PFSK-1 (cell line): ENCODE measurements around the gene TRIM31.

Source experiments
- FOXP2 ChIP-seq: optimal IDR thresholded peaks from 2 replicates; pipeline ENCODE3; 2011; ENCODE audit warnings: borderline replicate concordance, control low read depth, inconsistent platforms; ENCODE audit not compliant: insufficient read depth; ENCODE audit errors: extremely low read length, extremely low read depth
- POLR2AphosphoS5 ChIP-seq: IDR thresholded peaks from 2 replicates; pipeline ENCODE4 v1.6.1; 2012; ENCODE audit warnings: low read depth, mild to moderate bottlenecking, control low read depth, low read length, moderate library complexity
- REST ChIP-seq, 2 experiments: IDR thresholded peaks; 2 replicates each; pipeline versions ENCODE4 v1.6.1 to v1.8.0; 2011 to 2012; ENCODE audit warnings: low read depth in 2 of 2, low read length in 2 of 2, control low read depth in 1 of 2, inconsistent platforms in 1 of 2, mild to moderate bottlenecking in 1 of 2, moderate library complexity in 1 of 2; ENCODE audit not compliant: insufficient read depth in 1 of 2
- SIN3A ChIP-seq: IDR thresholded peaks from 2 replicates; pipeline ENCODE4 v1.6.1; 2012; ENCODE audit warnings: mild to moderate bottlenecking, low read length, moderate library complexity, borderline replicate concordance; ENCODE audit not compliant: insufficient read depth
- TAF1 ChIP-seq: IDR thresholded peaks from 2 replicates; pipeline ENCODE4 v1.6.1; 2012; ENCODE audit warnings: low read length, control low read depth, borderline replicate concordance; ENCODE audit not compliant: insufficient read depth

The TRIM31 gene

GRCh38 chr6:30151580-30151979 lies 38.7 kb upstream of the TRIM31 start:
- TF ChIP-seq FOXP2 (no peak), REST (IDR thresholded peaks at IDR 0.05; ENCODE audit: insufficient read depth in 1 of 2, low read depth in 2 of 2, low read length in 2 of 2) (peak in 1 of 2 experiments; percentile 54; a peak in 1 of 4 replicates)

GRCh38 chr6:30150671-30151395 lies 37.9 kb upstream of the TRIM31 start:
- TF ChIP-seq POLR2AphosphoS5, result no peak
- TF ChIP-seq SIN3A, result no peak
- TF ChIP-seq FOXP2, result no peak
- TF ChIP-seq TAF1, result no peak
- TF ChIP-seq REST (IDR thresholded peaks at IDR 0.05; ENCODE audit: insufficient read depth in 1 of 2, low read depth in 2 of 2, low read length in 2 of 2), result no peak

GRCh38 chr6:30149858-30150550 lies 37.1 kb upstream of the TRIM31 start:
- no peak for TF ChIP-seq TAF1
- TF ChIP-seq SIN3A, result no peak
- TF ChIP-seq POLR2AphosphoS5, result no peak
- TF ChIP-seq REST (IDR thresholded peaks at IDR 0.05; ENCODE audit: insufficient read depth in 1 of 2, low read depth in 2 of 2, low read length in 2 of 2), result no peak
- TF ChIP-seq FOXP2, result no peak

GRCh38 chr6:30149234-30149633 lies 36.3 kb upstream of the TRIM31 start:
- TF ChIP-seq REST (IDR thresholded peaks at IDR 0.05; ENCODE audit: insufficient read depth in 1 of 2, low read depth in 2 of 2, low read length in 2 of 2), result no peak
- no peak for TF ChIP-seq POLR2AphosphoS5
- no peak for TF ChIP-seq SIN3A
- TF ChIP-seq FOXP2, result no peak

- TF ChIP-seq REST (IDR thresholded peaks at IDR 0.05; ENCODE audit: insufficient read depth in 1 of 2, low read depth in 2 of 2, low read length in 2 of 2) (no peak), SIN3A (no peak), FOXP2 (no peak), POLR2AphosphoS5 (no peak), TAF1 (no peak)
Measured at GRCh38 chr6:30147096-30147495, 34.2 kb upstream of the TRIM31 start.
